ENCODE data around the gene COX6B1. TPM values are rescaled to one million over a fixed set of nuclear protein-coding genes. Genes with fewer than 3 reads are reported as not detected.
A peak's percentile ranks its signal among the peaks of the same experiment; 100 is the strongest.

The COX6B1 gene
- total and polyA plus RNA-seq, 2 of the 8 experiments (the other 6 are each of a cell fraction or from before 2014, with no cell fraction given), result 437 to 1,052 TPM

DNA sequence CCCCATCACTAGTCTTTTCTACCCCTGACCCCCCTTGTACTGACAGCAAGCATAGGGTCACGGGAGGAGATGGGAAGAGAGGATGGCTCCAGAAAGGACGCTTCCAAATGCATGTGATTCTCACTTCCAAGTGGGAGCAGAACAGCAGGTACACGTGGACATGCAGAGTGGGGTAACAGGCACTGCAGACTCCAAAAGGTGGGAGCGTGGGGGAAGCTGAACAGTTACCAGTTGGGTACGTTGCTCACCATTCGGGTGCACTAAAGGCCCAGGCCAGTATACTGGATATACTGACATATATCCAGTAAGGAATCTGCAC is 8.8 kb upstream of the COX6B1 start:
- no peak for DNase-seq (ENCODE audit: low read depth in 1 of 2, low spot score in 2 of 2)
- no peak overlapping the region for H3K14ac ChIP-seq (ENCODE audit: insufficient read length)
- H3K23ac ChIP-seq (ENCODE audit: insufficient read length), result no peak overlapping the region
- POLR2A ChIA-PET (ENCODE audit: partially characterized antibody), result interaction anchor here (0.7 to 2.1 kb wide), 4 partner anchors 9 to 129 kb away, joined by 4 to 7 read pairs (median 6); partner anchors contain the start of genes COX6B1 and HAUS5
- H3K4me1 ChIP-seq (replicated peaks in 1 of 4; ENCODE audit: control insufficient read depth in 3 of 4, insufficient read depth in 4 of 4, low read length in 3 of 4), result peaks cover 4 to 23% (median 16%) of the 10 kb centered on the region in 4 experiments
- peak overlapping the region; percentile 95; the same call in 1 of the 2 replicates for H2BK15ac ChIP-seq (ENCODE audit: low read length)
- no peak overlapping the region for H3K56ac ChIP-seq (replicated peaks; ENCODE audit: insufficient read length, low read depth, low read length)
- no peak overlapping the region; a peak in 2 of 8 replicates for H3K4me3 ChIP-seq (ENCODE audit: extremely low read depth in 1 of 4, insufficient read depth in 2 of 4, low read depth in 3 of 4, low read length in 4 of 4)
- peak overlapping the region; percentile 34 for H4K5ac ChIP-seq (ENCODE audit: insufficient read length, low read depth, low read length)
- TF ChIP-seq CBX5 (IDR thresholded peaks at IDR 0.05; ENCODE audit: low read depth, low read length) (no peak), YY1 (IDR thresholded peaks at IDR 0.05; ENCODE audit: low read depth, low read length) (no peak), POLR2A (IDR thresholded peaks at IDR 0.05; ENCODE audit: control extremely low read depth in 1 of 2, low read depth in 2 of 2, low read length in 2 of 2) (peak; percentile 6 to 53)
- TF ChIP-seq, protein P1, sequence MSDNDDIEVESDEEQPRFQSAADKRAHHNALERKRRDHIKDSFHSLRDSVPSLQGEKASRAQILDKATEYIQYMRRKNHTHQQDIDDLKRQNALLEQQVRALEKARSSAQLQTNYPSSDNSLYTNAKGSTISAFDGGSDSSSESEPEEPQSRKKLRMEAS (IDR thresholded peaks at IDR 0.05), result 0 out of 2 replicates have a peak, but pooled peaks have one; percentile 6
- H2BK120ac ChIP-seq (replicated peaks; ENCODE audit: low read depth, low read length), result peak overlapping the region; percentile 76
- H3K79me1 ChIP-seq (ENCODE audit: low read depth, low read length), result no peaks in the 10 kb centered on the region
- CTCF ChIA-PET (ENCODE audit: partially characterized antibody), result interaction anchor here (1.9 to 4.8 kb wide), 2 partner anchors 47 to 91 kb away, joined by 10 to 20 read pairs; no protein-coding TSS in a partner anchor
- peak overlapping the region in 1 of 4 experiments; percentile 7; a peak in 1 of 7 replicates for H3K9ac ChIP-seq (replicated peaks in 1 of 4; ENCODE audit: extremely low read depth in 1 of 4, low read depth in 3 of 4, low read length in 3 of 4)
- peak overlapping the region; percentile 37; the same call in 1 of the 2 replicates for H2BK20ac ChIP-seq (ENCODE audit: low read length)
- 0 out of 2 replicates have a peak overlapping the region, but pooled peaks have one; percentile 25 for H3K27ac ChIP-seq (ENCODE audit: low read depth, low read length)
- no peak overlapping the region for H4K8ac ChIP-seq (ENCODE audit: extremely low read depth, insufficient read depth, low read length)
- H4K91ac ChIP-seq (replicated peaks; ENCODE audit: insufficient read length, low read length), result peak overlapping the region; percentile 95
- peaks cover 0 to 2% of the 10 kb centered on the region in 2 experiments for H4K20me1 ChIP-seq (replicated peaks in 1 of 2; ENCODE audit: control insufficient read depth in 1 of 2, insufficient read depth in 2 of 2, low read length in 2 of 2)
- H3K27me3 ChIP-seq (replicated peaks in 1 of 4; ENCODE audit: control insufficient read depth in 3 of 4, extremely low read depth in 1 of 4, insufficient read depth in 3 of 4, low read length in 3 of 4), result peaks cover 0 to 6% (median 3%) of the 10 kb centered on the region in 4 experiments; a peak in 3 of 7 replicates
- H3K4ac ChIP-seq (replicated peaks; ENCODE audit: insufficient read length, low read depth, low read length), result peak overlapping the region; percentile 63
- H2AK5ac ChIP-seq (ENCODE audit: low read depth, low read length), result peak overlapping the region; percentile 76
- no peak overlapping the region for H3K18ac ChIP-seq (ENCODE audit: extremely low read depth, low read length)
- H3K36me3 ChIP-seq (ENCODE audit: control insufficient read depth in 2 of 4, insufficient read depth in 4 of 4, low read length in 3 of 4), result peaks cover 6 to 17% (median 9%) of the 10 kb centered on the region in 4 experiments; a peak in 6 of 8 replicates
- H3K23me2 ChIP-seq (ENCODE audit: low read depth, low read length), result peaks cover 10% of the 10 kb centered on the region; the same call in 1 of the 2 replicates
- no peak overlapping the region for H2AFZ ChIP-seq (ENCODE audit: low read length)
- peak overlapping the region; percentile 88 for H2BK12ac ChIP-seq (ENCODE audit: low read depth, low read length)
- WGBS, 2 experiments (ENCODE audit: extremely low coverage in 1 of 2, insufficient coverage in 1 of 2, insufficient read length in 1 of 2, insufficient replicate concordance in 2 of 2, low coverage in 1 of 2, low lambda C conversion rate in 2 of 2, missing lambda C conversion rate in 1 of 2), result 61% methylated on average over 6 of the region's 6 CpGs; no CpG with 5 or more reads in 1 of the 2 experiments
- peak overlapping the region; percentile 37 to 47; a peak in 3 of 4 replicates for H3K4me2 ChIP-seq (ENCODE audit: insufficient read depth in 1 of 2, low read depth in 2 of 2, low read length in 2 of 2)
- peak overlapping the region; percentile 18 for H2BK5ac ChIP-seq (ENCODE audit: low read depth, low read length)
- H3K79me2 ChIP-seq (ENCODE audit: control insufficient read depth in 1 of 2, insufficient read depth in 2 of 2, low read length in 2 of 2), result no peaks in the 10 kb centered on the region
- no peak for FAIRE-seq
- H3K9me3 ChIP-seq (ENCODE audit: insufficient read depth in 2 of 2, low read depth in 1 of 2, low read length in 1 of 2), result no peaks in the 10 kb centered on the region
